Liver (tissue), 3 donors: Measurements from ENCODE around the gene VRTN.

ENCODE experiments used
- FOXA1 ChIP-seq: IDR thresholded peaks from 2 replicates; pipeline ENCODE4 v1.6.1; 2016; ENCODE audit warnings: antibody characterized with exemption
- JUND ChIP-seq, 2 donors: IDR thresholded peaks; 2 replicates each; pipeline ENCODE4 v1.6.1; 2016; ENCODE audit warnings: antibody characterized with exemption in 2 of 2
- RAD21 ChIP-seq, 2 donors: IDR thresholded peaks; 2 replicates each; pipeline ENCODE4 v1.6.1; 2016; ENCODE audit warnings: antibody characterized with exemption in 2 of 2, mild to moderate bottlenecking in 2 of 2
- SP1 ChIP-seq: IDR thresholded peaks from 2 replicates; pipeline ENCODE4 v1.6.1; 2018; ENCODE audit warnings: antibody characterized with exemption, mild to moderate bottlenecking
- TAF1 ChIP-seq: conservative IDR thresholded peaks from 2 replicates; pipeline ENCODE4 v1.6.1; 2016; ENCODE audit warnings: antibody characterized with exemption, mild to moderate bottlenecking
- TF ChIP-seq, protein P1 (sequence below): IDR thresholded peaks from 2 replicates; pipeline ENCODE4 v1.6.1; 2016; ENCODE audit warnings: antibody characterized with exemption
- TF ChIP-seq, protein P2 (sequence below): fragments of 150-350 bp; IDR thresholded peaks from 2 replicates; pipeline ENCODE4 v1.5.1; 2017; ENCODE audit warnings: improper control_type of control experiment, low read depth, low read length; ENCODE audit not compliant: missing input control
- TF ChIP-seq, protein P3 (sequence below): IDR thresholded peaks from 2 replicates; pipeline ENCODE4 v1.6.1; 2016; ENCODE audit warnings: antibody characterized with exemption
- TF ChIP-seq, protein P4 (sequence below): IDR thresholded peaks from 2 replicates; pipeline ENCODE4 v1.6.1; 2016; ENCODE audit warnings: antibody characterized with exemption, mild to moderate bottlenecking
- donor health status: healthy.
- donor health status: healthy.

DNA sequence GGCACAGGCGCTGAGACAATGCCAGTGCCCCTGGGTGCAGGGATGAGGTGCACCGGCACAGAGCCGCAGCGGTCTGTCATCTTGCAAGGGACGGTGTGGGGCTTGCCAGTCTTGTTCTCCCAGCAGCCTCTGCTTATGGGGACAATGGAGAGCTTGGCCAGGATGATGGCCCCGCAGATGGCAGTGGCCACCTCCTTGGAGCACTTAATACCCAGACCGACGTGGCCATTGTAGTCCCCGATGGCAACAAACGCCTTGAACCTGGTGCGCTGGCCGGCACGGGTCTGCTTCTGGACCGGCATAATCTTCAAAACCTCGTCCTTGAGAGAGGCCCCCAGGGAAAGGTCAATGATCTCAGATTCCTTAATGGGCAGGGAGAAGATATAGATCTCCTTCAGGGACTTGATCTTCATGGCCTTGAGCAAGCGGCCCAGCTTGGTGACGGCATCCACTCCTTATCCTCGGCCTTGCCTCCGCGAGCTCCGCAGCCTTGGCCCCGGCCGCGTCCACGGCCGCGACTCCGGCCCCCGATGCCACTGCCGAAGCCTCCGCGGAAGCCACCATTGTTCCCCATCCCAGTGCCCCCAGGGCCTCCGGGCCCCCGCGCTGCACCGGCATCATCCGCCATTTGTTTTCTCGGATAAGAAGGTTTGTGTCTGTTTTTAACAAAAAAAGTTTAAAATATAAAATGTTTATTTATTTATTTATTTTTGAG lies 29.9 kb downstream of the VRTN start:
- TF ChIP-seq, protein P1, sequence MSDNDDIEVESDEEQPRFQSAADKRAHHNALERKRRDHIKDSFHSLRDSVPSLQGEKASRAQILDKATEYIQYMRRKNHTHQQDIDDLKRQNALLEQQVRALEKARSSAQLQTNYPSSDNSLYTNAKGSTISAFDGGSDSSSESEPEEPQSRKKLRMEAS: no peak
- TF ChIP-seq, protein P2, sequence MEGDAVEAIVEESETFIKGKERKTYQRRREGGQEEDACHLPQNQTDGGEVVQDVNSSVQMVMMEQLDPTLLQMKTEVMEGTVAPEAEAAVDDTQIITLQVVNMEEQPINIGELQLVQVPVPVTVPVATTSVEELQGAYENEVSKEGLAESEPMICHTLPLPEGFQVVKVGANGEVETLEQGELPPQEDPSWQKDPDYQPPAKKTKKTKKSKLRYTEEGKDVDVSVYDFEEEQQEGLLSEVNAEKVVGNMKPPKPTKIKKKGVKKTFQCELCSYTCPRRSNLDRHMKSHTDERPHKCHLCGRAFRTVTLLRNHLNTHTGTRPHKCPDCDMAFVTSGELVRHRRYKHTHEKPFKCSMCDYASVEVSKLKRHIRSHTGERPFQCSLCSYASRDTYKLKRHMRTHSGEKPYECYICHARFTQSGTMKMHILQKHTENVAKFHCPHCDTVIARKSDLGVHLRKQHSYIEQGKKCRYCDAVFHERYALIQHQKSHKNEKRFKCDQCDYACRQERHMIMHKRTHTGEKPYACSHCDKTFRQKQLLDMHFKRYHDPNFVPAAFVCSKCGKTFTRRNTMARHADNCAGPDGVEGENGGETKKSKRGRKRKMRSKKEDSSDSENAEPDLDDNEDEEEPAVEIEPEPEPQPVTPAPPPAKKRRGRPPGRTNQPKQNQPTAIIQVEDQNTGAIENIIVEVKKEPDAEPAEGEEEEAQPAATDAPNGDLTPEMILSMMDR: no peak
- TF ChIP-seq TAF1: no peak
- TF ChIP-seq FOXA1: no peak
- no peak for TF ChIP-seq SP1
- TF ChIP-seq JUND (IDR thresholded peaks at IDR 0.05): no peak
- TF ChIP-seq, protein P3, sequence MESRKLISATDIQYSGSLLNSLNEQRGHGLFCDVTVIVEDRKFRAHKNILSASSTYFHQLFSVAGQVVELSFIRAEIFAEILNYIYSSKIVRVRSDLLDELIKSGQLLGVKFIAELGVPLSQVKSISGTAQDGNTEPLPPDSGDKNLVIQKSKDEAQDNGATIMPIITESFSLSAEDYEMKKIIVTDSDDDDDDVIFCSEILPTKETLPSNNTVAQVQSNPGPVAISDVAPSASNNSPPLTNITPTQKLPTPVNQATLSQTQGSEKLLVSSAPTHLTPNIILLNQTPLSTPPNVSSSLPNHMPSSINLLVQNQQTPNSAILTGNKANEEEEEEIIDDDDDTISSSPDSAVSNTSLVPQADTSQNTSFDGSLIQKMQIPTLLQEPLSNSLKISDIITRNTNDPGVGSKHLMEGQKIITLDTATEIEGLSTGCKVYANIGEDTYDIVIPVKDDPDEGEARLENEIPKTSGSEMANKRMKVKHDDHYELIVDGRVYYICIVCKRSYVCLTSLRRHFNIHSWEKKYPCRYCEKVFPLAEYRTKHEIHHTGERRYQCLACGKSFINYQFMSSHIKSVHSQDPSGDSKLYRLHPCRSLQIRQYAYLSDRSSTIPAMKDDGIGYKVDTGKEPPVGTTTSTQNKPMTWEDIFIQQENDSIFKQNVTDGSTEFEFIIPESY: no peak
- TF ChIP-seq, protein P4, sequence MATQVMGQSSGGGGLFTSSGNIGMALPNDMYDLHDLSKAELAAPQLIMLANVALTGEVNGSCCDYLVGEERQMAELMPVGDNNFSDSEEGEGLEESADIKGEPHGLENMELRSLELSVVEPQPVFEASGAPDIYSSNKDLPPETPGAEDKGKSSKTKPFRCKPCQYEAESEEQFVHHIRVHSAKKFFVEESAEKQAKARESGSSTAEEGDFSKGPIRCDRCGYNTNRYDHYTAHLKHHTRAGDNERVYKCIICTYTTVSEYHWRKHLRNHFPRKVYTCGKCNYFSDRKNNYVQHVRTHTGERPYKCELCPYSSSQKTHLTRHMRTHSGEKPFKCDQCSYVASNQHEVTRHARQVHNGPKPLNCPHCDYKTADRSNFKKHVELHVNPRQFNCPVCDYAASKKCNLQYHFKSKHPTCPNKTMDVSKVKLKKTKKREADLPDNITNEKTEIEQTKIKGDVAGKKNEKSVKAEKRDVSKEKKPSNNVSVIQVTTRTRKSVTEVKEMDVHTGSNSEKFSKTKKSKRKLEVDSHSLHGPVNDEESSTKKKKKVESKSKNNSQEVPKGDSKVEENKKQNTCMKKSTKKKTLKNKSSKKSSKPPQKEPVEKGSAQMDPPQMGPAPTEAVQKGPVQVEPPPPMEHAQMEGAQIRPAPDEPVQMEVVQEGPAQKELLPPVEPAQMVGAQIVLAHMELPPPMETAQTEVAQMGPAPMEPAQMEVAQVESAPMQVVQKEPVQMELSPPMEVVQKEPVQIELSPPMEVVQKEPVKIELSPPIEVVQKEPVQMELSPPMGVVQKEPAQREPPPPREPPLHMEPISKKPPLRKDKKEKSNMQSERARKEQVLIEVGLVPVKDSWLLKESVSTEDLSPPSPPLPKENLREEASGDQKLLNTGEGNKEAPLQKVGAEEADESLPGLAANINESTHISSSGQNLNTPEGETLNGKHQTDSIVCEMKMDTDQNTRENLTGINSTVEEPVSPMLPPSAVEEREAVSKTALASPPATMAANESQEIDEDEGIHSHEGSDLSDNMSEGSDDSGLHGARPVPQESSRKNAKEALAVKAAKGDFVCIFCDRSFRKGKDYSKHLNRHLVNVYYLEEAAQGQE: no peak
- no peak for TF ChIP-seq RAD21 (IDR thresholded peaks at IDR 0.05)
